Embryonic facial prominence (tissue), 1 donor: Measurements from ENCODE around the gene OARD1.

Source experiments
- DNase-seq: peaks from one replicate; pipeline ENCODE4 v3.0.0-alpha.2; 2016; ENCODE audit errors: extremely low spot score

Gene OARD1

GRCh38 chr6:41074692-41075436 lies 2.7 kb upstream of the OARD1 start:
- no peak for DNase-seq

DNA sequence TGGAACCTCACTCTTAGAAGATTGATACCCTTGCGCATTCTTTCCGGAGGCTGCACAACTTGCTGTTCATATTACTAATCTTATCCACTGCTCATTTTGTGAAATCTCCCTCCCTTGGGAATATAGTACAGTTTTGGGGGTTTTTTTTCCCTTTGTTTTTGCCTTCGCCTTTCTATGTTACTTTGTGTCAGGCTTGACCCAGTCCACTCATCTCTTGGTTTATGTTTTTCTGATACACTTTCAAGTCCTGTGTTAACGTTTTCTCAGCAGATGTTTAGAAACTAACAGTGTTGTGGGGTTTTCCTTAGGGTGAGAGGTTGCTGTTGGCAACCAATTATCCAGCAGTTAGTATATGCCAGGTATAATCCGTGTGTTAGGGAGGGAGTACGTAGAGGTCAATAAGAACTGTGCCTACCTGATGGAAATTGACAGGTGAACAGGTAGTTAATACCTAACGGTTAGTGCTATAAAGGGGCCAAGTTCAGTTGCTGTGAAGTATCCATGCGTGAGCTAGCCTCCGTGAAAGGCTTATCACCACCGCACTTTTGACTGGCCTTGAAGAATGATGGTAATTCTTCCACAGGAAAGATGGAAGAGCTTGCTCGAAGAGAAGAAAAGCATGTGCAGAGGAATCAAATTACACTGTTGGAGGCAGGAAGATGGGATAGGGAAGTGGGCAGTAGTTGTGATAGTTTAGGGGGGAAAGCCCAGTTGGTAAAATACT lies 2.0 kb upstream of the OARD1 start:
- no peak for DNase-seq

DNA sequence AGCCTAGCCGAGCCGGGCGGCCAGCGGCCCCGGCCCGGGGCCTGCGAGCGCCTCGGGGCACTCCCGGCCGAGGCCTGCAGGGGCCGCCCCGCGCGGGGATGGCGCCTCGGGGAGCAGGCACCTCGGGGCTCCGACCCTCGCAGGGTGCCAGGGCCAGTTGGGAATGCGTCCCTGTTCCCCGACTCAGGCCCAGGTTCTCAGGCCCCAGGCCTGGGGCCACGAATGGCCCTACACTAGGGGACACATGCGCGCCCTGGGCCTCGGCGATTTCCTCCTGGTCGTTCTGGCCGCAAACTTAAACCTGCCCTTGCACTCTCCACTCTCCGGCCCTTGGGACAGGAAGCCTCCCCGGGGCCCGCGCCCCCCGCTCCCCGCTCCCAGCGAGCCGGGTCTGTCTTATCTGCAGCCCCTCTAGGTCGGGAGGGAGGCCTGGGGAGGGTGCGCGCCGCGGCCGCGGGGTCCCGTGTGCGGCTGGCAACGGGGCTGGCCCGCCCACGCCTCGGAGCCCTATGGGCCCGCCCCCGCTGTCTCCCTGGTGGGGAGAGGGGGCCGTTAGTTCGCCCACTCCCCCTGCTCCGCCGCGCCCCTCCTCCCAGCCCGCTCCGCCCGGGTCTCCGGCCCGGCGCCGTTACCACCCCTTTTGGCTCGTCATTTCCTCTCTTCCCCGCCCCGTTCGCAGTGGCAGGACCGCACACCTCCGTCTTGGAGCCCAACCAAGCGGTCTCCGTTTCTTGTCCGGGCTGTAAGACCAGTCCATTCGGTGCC lies 1.2 kb upstream of the OARD1 start:
- peak; percentile 85 for DNase-seq

- DNase-seq = peak; percentile 100
Measured at GRCh38 chr6:41072836-41073202, 663 bp upstream of the OARD1 start, which contains the start of gene NFYA. Gene NFYA (plus strand): TSS chr6:41072974. CDS start chr6:41079090, 6,116 bp downstream.

DNA sequence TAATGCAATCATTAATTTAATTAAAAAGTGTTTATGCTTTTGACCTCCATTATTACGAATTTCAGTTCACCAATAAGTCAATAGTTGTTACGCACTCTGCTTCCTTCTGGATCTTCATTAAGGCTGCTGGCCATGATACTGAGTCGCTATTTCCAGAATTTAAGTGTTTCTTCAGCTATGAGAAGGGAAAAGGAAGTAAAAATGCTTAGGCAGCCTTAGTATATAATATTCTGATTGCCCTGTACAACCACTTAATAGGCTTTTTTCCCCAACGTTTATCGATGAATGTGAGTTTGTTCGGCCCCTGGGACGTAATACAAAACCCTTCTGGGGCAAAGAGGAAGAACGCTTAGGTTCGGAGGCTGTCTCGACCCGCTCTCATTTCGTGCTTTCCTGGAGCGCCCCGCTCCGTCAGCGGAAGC lies 644 bp downstream of the OARD1 start:
- DNase-seq = peak; percentile 9

DNA sequence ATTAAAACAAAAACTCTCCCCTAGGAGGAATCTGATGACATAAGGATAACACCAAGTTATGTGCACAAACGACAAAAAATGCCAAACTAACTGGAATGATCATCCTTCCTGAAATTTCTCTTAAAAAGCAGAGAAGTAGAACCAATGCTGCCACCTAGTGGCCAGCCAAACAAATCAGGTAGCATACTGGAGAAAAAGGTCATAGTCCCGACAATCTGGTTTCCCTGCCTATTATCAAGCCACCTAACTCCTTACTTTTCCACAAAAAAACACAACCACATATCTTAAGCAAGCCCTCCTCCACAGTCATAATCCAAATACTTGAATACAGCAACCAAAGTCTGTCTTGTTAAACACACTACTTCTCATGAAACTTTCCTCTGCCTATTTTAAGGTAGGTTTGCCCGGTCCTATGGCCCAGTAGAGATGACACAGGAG lies 5.3 kb downstream of the OARD1 start:
- peak; percentile 68 for DNase-seq

DNA sequence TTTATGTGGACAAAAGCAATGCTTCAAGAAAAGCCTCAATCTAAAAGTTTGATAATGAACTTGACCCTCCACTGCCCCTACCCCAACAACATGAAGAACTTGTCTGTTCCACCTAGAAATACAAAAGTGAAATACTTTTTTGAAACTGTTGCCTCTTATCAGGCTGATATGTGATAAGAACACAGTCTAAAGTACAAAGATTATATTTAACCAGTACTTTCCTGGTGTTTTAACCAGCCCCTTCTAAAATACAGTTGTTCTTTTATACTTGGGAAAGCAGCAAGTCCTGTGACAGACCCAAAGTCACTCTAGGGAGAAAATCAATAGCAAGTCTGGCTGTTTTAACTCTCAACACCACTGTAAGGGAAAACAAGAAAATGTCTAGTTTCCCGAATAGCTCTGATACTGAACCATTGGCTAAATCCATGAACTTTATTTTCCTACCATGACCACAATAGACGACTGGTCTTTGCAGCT lies 6.6 kb downstream of the OARD1 start:
- DNase-seq = no peak

GRCh38 chr6:41064841-41065240 lies 7.3 kb downstream of the OARD1 start:
- no peak for DNase-seq

DNA sequence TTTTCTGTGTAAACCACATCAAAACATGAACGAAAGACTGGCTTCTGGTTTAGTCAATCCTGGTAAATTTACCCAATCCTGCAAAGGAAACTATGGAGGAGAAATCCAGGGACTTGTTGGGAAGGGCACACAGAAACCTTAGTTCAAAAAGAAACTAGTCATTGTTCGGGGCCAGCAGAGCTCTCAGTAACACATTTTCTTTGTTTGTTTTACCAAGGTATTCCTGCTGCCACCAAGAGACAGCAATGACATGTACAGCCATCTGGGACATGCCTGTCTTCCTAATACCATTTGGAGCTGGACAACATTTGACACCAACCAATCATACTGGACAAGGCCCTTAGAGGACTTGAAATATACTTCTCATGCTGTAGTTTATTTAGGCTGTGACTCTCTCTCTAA lies 8.3 kb downstream of the OARD1 start:
- no peak for DNase-seq

DNA sequence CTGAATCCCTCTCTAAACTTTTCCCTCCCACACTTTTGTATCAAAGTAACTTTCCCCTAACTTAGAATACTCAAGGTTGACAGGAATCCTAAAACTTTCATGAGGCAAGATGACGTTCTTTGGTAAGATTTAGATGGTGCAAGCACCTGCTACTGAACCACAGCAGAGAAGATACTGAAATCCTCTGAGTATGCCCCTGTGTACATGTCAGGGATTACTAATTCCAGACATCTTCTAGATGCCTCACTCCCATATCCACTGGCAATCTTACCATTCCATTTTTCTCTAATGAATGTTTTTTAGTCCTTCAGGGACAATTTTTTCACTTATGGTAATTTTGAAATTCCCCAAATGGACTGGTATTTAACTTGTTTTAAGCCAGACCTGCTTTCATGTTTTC lies 10.1 kb downstream of the OARD1 start:
- no peak for DNase-seq

GRCh38 chr6:41061196-41061726 lies 10.9 kb downstream of the OARD1 start:
- DNase-seq = no peak

DNA sequence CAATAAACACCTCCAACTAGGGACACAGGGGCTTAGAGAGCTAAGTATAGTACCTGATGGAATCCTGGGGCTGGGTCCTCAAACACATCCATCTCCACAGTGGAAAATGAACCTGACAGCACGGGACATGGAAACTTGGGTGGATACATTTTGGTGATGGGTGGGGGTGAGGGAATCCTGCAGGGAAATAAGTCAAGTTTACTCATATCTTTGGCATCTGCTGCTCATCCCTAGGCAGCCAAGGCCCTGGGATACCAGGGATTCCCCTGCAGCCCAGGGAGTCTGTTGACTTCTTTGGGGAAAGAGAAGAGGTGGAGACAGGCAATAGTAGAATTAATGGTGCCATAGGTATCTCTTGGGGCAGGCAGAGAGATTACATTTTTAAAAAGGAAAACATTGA lies 12.6 kb downstream of the OARD1 start:
- DNase-seq = no peak

GRCh38 chr6:41058783-41059181 lies 13.4 kb downstream of the OARD1 start:
- DNase-seq = no peak

DNA sequence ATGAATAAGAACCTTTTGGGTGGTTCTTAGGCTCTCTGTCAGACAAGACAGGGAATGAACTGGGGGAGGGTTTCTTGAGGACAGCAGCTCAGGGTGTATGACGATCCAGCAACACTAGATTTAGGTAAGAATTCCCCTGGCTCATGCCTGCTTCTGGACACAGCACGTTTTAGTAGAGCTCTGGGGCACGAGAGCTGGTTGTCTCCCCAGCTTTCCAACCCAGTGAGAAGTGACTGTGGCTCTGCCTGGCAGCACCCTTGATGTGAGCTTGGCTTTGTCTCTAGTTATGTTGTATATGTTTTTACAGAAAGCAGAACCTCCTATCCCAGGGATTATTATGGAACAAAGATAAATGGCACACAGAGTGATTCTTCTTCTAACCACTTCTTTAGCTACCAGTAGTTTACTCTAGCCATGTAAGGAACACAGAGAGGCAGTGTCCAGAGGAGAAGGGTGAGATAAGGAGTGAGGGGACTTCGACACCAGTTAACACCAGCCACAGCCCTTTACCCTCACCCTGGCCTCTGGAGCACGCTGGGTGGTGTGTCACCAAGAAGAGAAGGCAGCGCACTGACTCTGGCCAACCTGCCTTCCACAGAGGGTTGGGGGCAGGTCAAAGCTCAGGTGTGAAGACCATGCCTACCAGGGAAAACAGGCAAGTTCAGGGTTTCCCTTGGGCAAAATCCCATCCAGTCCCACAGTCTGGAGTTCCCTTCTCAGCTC lies 15.2 kb downstream of the OARD1 start:
- DNase-seq = no peak

- no peak for DNase-seq
Measured at GRCh38 chr6:41055149-41055548, 17.0 kb downstream of the OARD1 start.

GRCh38 chr6:41054511-41054910 lies 17.6 kb downstream of the OARD1 start:
- no peak for DNase-seq

DNA sequence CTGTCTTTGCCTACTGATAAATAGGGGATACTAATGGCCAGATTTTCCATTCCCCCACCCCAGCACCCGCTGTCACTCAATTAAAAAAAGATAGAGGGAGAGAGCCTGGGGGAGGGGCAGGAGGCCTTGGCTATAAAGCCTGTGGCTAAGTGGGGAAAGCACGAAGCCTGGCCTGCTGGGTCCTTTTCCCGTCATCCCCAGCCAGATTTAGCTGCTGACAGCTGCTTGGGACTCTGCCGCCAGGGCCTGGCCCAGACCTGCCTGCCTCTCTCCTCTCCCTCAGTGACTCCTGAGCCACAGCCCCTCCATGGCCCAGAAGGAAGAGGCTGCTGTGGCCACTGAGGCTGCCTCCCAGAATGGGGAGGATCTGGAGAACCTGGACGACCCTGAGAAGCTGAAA lies 19.1 kb downstream of the OARD1 start, which contains the start of gene APOBEC2:
Gene APOBEC2, plus strand, starts transcription at position 162 of the 400 bp plus-strand sequence. Its CDS starts 146 bp downstream, at position 308.
- DNase-seq = no peak

DNA sequence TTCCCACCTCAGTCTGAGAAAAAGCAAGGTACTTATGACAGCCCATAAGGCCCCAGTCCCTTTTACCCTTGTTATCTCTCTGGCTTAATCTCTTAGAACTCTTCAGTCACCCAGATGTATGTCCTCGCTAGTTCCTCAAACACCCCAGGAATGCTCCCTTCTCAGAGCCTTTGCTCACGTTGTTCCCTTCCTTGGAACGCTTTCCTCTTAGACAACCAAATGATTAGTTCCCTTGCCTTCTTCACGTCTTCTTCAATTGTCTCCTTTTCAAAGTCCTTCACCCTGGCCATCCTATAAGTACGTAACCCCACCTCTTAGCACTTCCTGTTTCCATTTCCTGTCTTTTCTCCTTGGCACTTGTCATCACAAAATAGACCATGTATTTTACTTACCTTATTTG lies 20.3 kb downstream of the OARD1 start:
- no peak for DNase-seq

DNA sequence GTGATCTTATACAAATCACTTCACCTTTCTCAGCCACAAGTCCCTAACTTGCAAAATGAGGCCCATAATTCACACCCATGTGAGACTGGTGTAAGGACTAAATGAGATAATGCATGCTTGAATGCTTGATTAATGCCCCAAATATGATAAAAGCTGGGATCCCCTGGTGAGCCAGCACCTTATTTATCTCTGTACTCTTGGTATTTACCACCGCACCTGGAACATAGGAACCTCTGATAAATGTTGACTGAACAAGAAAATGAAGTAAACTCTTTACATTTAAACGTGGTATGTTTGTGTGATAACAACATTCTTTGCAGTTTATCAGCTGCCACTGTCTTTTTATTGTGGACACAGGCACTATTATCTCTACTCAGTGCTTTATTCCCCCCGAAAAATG lies 21.6 kb downstream of the OARD1 start:
- no peak for DNase-seq

- no peak for DNase-seq
Measured at GRCh38 chr6:41049955-41050354, 22.2 kb downstream of the OARD1 start.

- DNase-seq = no peak
Measured at GRCh38 chr6:41049521-41049920, 22.6 kb downstream of the OARD1 start.
